ENCODE measurements around the gene NUDT4B. TPM values are rescaled to one million over a fixed set of nuclear protein-coding genes. Genes with fewer than 3 reads are reported as not detected.
"Not testable (repeated sequence)": the region's sequence is repeated elsewhere in the genome, so short reads cannot be mapped to it uniquely, and the experiment has no call there.

The NUDT4B gene
- polyA plus RNA-seq (8.7 to 20.7 TPM (median 12.0 TPM) in 3 replicates), polyA minus RNA-seq (6.3 to 9.4 TPM in 2 of 3 replicates, not detected in the other)
- not detected for polyA plus RNA-seq (2011; ENCODE audit: low read depth)
- polyA plus RNA-seq (2011; cell fraction: cytosol; rRNA removed) = 12.7 and 14.1 TPM in 2 replicates
- polyA plus RNA-seq (2011; cell fraction: nucleus; rRNA removed) = 7.3 and 7.8 TPM in 2 replicates
- polyA plus RNA-seq (2012; ENCODE audit: low replicate concordance) = 0.50 and 1.4 TPM in 2 replicates
- polyA minus RNA-seq (2011; cell fraction: cytosol; rRNA and poly(A)+ RNA removed) = 9.0 TPM
- not detected in 2 replicates for polyA minus RNA-seq (2011; cell fraction: nucleus; rRNA and poly(A)+ RNA removed)

DNA sequence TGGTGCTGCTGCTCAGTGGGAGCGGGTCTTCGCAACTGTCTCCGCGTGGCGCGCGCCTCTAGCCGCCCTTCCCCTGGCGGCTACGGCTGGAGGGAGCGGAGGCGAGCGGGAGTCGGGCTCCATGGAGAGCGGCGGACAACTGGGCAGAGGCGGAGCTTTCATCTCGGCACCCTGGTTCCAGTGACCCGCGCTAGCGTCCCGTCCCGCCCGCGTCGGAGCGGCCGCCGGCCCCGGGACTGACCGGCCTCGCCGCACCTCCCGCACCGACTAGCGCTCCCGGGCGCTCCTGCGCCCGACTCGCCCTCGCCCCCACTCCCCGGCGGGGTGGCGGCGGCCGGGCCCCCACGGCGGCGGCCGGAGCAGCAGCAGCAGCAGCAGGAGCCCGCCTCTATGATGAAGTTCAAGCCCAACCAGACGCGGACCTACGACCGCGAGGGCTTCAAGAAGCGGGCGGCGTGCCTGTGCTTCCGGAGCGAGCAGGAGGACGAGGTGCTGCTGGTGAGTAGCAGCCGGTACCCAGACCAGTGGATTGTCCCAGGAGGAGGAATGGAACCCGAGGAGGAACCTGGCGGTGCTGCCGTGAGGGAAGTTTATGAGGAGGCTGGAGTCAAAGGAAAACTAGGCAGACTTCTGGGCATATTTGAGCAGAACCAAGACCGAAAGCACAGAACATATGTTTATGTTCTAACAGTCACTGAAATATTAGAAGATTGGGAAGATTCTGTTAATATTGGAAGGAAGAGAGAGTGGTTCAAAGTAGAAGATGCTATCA lies at the start of gene NUDT4B:
Gene NUDT4B (plus strand): TSS at position 212 of the 772 bp plus-strand sequence. CDS start 179 bp downstream, at position 391.
- H3K27me3 ChIP-seq (ENCODE audit: control insufficient read depth, extremely low read depth, insufficient read depth, low read length); H3K9me1 ChIP-seq (ENCODE audit: control insufficient read depth, extremely low read depth, insufficient read depth, low read length); H4K20me1 ChIP-seq (ENCODE audit: control insufficient read depth, extremely low read depth, insufficient read depth, low read length); H3K36me3 ChIP-seq (ENCODE audit: control insufficient read depth in 2 of 2, extremely low read depth in 1 of 2, insufficient read depth in 2 of 2, low read length in 2 of 2); dilution Hi-C loops (cut with MboI; ENCODE audit: extremely low pct_ligation_motif_present, low sequenced_read_pairs); H3K27ac ChIP-seq (ENCODE audit: control insufficient read depth, insufficient read depth, low read length); DNase-seq (ENCODE audit: low read depth, low spot score); H3K9me3 ChIP-seq (ENCODE audit: control insufficient read depth, low read depth, low read length); FAIRE-seq; H3K9ac ChIP-seq (ENCODE audit: control insufficient read depth, extremely low read depth, insufficient read depth, low read length); H3K4me2 ChIP-seq (ENCODE audit: control insufficient read depth, extremely low read depth, insufficient read depth, low read depth, low read length); H3K79me2 ChIP-seq (ENCODE audit: control insufficient read depth, insufficient read depth, low read length); H3K4me1 ChIP-seq (ENCODE audit: control insufficient read depth, extremely low read depth, insufficient read depth, low read length); H2AFZ ChIP-seq (ENCODE audit: control insufficient read depth, low read length); H3K4me3 ChIP-seq (ENCODE audit: control insufficient read depth in 2 of 3, extremely low read depth in 1 of 3, insufficient read depth in 2 of 3, low read depth in 1 of 3, low read length in 3 of 3): not testable (repeated sequence)

GRCh38 chr1:148699357-148699756 lies 49.2 kb upstream of the NUDT4B start:
- H3K4me3 ChIP-seq (ENCODE audit: control insufficient read depth in 2 of 3, extremely low read depth in 1 of 3, insufficient read depth in 2 of 3, low read depth in 1 of 3, low read length in 3 of 3); H3K27me3 ChIP-seq (ENCODE audit: control insufficient read depth, extremely low read depth, insufficient read depth, low read length); H3K9me1 ChIP-seq (ENCODE audit: control insufficient read depth, extremely low read depth, insufficient read depth, low read length); H3K4me2 ChIP-seq (ENCODE audit: control insufficient read depth, extremely low read depth, insufficient read depth, low read depth, low read length); FAIRE-seq; H3K79me2 ChIP-seq (ENCODE audit: control insufficient read depth, insufficient read depth, low read length); DNase-seq (ENCODE audit: low read depth, low spot score); H3K9ac ChIP-seq (ENCODE audit: control insufficient read depth, extremely low read depth, insufficient read depth, low read length); H2AFZ ChIP-seq (ENCODE audit: control insufficient read depth, low read length); H3K36me3 ChIP-seq (ENCODE audit: control insufficient read depth in 2 of 2, extremely low read depth in 1 of 2, insufficient read depth in 2 of 2, low read length in 2 of 2); H3K27ac ChIP-seq (ENCODE audit: control insufficient read depth, insufficient read depth, low read length); H4K20me1 ChIP-seq (ENCODE audit: control insufficient read depth, extremely low read depth, insufficient read depth, low read length); H3K9me3 ChIP-seq (ENCODE audit: control insufficient read depth, low read depth, low read length); H3K4me1 ChIP-seq (ENCODE audit: control insufficient read depth, extremely low read depth, insufficient read depth, low read length); dilution Hi-C loops (cut with MboI; ENCODE audit: extremely low pct_ligation_motif_present, low sequenced_read_pairs): not testable (repeated sequence)

DNA sequence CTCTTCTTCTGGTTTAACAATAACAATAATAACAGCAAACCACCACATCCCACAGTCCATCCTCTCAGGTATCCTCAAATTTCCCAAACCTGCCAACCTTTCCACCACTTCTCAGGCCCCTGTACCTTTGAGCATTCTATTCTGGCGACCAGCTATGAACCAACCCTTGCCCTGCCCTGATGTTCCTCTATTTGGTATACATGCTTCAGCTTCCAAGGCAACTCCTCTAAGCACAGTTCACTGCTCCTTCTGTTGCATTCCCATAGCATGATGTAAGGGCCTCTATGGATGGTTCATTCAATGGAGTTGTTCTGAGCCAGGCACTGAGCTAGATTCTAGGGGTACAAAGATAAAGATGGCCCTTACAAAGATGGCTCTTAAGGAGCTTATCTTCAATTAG lies 46.3 kb upstream of the NUDT4B start:
- H3K9me3 ChIP-seq (ENCODE audit: control insufficient read depth, low read depth, low read length); H3K9me1 ChIP-seq (ENCODE audit: control insufficient read depth, extremely low read depth, insufficient read depth, low read length); H3K9ac ChIP-seq (ENCODE audit: control insufficient read depth, extremely low read depth, insufficient read depth, low read length); H3K36me3 ChIP-seq (ENCODE audit: control insufficient read depth in 2 of 2, extremely low read depth in 1 of 2, insufficient read depth in 2 of 2, low read length in 2 of 2); H3K4me1 ChIP-seq (ENCODE audit: control insufficient read depth, extremely low read depth, insufficient read depth, low read length); H3K4me3 ChIP-seq (ENCODE audit: control insufficient read depth in 2 of 3, extremely low read depth in 1 of 3, insufficient read depth in 2 of 3, low read depth in 1 of 3, low read length in 3 of 3); H3K79me2 ChIP-seq (ENCODE audit: control insufficient read depth, insufficient read depth, low read length); dilution Hi-C loops (cut with MboI; ENCODE audit: extremely low pct_ligation_motif_present, low sequenced_read_pairs); FAIRE-seq; H2AFZ ChIP-seq (ENCODE audit: control insufficient read depth, low read length); DNase-seq (ENCODE audit: low read depth, low spot score); H3K4me2 ChIP-seq (ENCODE audit: control insufficient read depth, extremely low read depth, insufficient read depth, low read depth, low read length); H3K27ac ChIP-seq (ENCODE audit: control insufficient read depth, insufficient read depth, low read length); H3K27me3 ChIP-seq (ENCODE audit: control insufficient read depth, extremely low read depth, insufficient read depth, low read length); H4K20me1 ChIP-seq (ENCODE audit: control insufficient read depth, extremely low read depth, insufficient read depth, low read length): not testable (repeated sequence)

- H3K36me3 ChIP-seq (ENCODE audit: control insufficient read depth in 2 of 2, extremely low read depth in 1 of 2, insufficient read depth in 2 of 2, low read length in 2 of 2); H4K20me1 ChIP-seq (ENCODE audit: control insufficient read depth, extremely low read depth, insufficient read depth, low read length); DNase-seq (ENCODE audit: low read depth, low spot score); H3K27me3 ChIP-seq (ENCODE audit: control insufficient read depth, extremely low read depth, insufficient read depth, low read length); H3K9me3 ChIP-seq (ENCODE audit: control insufficient read depth, low read depth, low read length); H3K4me2 ChIP-seq (ENCODE audit: control insufficient read depth, extremely low read depth, insufficient read depth, low read depth, low read length); H3K9ac ChIP-seq (ENCODE audit: control insufficient read depth, extremely low read depth, insufficient read depth, low read length); H3K9me1 ChIP-seq (ENCODE audit: control insufficient read depth, extremely low read depth, insufficient read depth, low read length); H3K79me2 ChIP-seq (ENCODE audit: control insufficient read depth, insufficient read depth, low read length); dilution Hi-C loops (cut with MboI; ENCODE audit: extremely low pct_ligation_motif_present, low sequenced_read_pairs); H3K4me1 ChIP-seq (ENCODE audit: control insufficient read depth, extremely low read depth, insufficient read depth, low read length); H3K4me3 ChIP-seq (ENCODE audit: control insufficient read depth in 2 of 3, extremely low read depth in 1 of 3, insufficient read depth in 2 of 3, low read depth in 1 of 3, low read length in 3 of 3); H2AFZ ChIP-seq (ENCODE audit: control insufficient read depth, low read length); H3K27ac ChIP-seq (ENCODE audit: control insufficient read depth, insufficient read depth, low read length); FAIRE-seq: not testable (repeated sequence)
These were observed 44.5 kb upstream of the NUDT4B start for GRCh38 chr1:148703973-148704591.
